Activated naive CD8-positive, alpha-beta T cell treated with anti-CD3 and anti-CD28 coated beads for 36 hours (primary cell): Measurements from ENCODE around the gene ZGPAT. TPM values are rescaled to one million over a fixed set of nuclear protein-coding genes. Genes with fewer than 3 reads are reported as not detected.

Experiments used
- DNase-seq: peaks from one replicate; pipeline ENCODE4 v3.0.0; 2021
- H3K27ac Mint-ChIP-seq: one replicate; pipeline ENCODE4 v1.8.0; 2022; ENCODE audit warnings: mild to moderate bottlenecking, moderate library complexity, mixed read lengths
- H3K27me3 Mint-ChIP-seq: one replicate; pipeline ENCODE4 v1.8.0; 2022; ENCODE audit warnings: mild to moderate bottlenecking, mixed read lengths
- H3K36me3 Mint-ChIP-seq: one replicate; pipeline ENCODE4 v1.8.0; 2021; ENCODE audit warnings: mild to moderate bottlenecking, mixed read lengths
- H3K4me1 Mint-ChIP-seq: one replicate; pipeline ENCODE4 v1.8.0; 2021; ENCODE audit warnings: mixed read lengths
- H3K4me3 Mint-ChIP-seq: one replicate; pipeline ENCODE4 v1.8.0; 2022; ENCODE audit warnings: mild to moderate bottlenecking, moderate library complexity, mixed read lengths
- H3K9me3 Mint-ChIP-seq: one replicate; pipeline ENCODE4 v1.8.0; 2022; ENCODE audit warnings: mixed read lengths
- total RNA-seq, 2 experiments: library from RNA; stranded (reverse); gene quantifications; one replicate each; pipeline ENCODE4 v1.2.3, GENCODE V29; 2021

ZGPAT gene
- total RNA-seq, 2 experiments from 2014 or later = 22.0 to 22.1 TPM

DNA sequence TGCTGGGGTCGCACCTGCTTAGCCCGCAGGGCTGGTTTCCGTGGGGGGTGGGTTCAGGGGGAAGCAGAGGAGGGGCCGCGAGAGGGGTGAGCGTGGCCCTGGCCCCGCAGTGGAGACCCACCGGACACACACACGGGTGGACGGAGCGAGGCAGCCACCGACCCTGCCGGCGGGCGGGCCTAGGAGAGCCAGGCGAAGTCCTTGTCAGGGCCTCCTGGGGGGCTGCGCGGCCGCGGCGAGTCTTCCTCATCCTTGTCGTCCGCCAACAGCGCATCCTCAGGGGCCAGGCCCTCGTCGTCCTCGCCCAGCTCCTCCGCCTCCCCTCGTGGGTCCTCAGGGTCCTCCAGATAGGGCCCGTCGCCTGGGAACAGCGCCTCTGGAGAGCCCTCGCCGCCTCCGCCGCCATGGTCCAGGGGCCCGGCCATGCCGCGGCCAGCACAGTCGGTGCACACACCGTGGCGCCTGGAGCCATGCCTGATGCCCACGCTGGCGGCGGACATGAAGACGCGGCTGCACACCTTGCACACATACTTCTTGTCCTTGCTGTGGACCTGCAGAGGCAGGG lies 39.0 kb downstream of the ZGPAT start:
- Mint-ChIP-seq H3K36me3 (no peaks in the 10 kb centered on the region), H3K4me1 (peaks cover 14% of the 10 kb centered on the region), H3K27ac (no peak overlapping the region), H3K9me3 (no peaks in the 10 kb centered on the region), H3K4me3 (no peak overlapping the region), H3K27me3 (no peaks in the 10 kb centered on the region)
- no peak for DNase-seq

DNA sequence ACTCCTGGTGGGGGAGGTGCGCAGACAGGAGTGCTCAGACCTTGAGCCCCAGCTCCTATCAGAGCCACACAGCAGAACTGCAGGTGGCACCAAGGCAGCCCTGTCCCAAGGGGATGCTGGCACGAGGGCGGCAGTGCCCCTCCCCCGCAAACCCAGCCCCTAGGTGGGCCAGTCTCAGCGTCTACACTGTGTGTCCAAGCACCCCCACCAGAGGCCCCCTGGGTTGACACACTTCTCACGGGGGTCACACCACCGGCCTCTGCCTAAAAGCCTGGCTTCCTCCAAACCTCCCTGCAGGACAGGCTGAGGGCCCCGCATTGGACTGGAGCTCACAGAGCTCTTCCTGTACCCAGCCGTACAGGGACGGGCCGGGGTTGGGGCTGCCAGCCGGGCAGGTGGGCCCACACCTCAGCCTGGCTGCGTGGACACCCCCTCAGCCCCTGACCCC lies 39.8 kb downstream of the ZGPAT start:
- Mint-ChIP-seq H3K27ac (no peak overlapping the region), H3K4me1 (peaks cover 14% of the 10 kb centered on the region), H3K4me3 (no peak overlapping the region), H3K36me3 (no peaks in the 10 kb centered on the region), H3K9me3 (no peaks in the 10 kb centered on the region), H3K27me3 (no peaks in the 10 kb centered on the region)
- no peak for DNase-seq

DNA sequence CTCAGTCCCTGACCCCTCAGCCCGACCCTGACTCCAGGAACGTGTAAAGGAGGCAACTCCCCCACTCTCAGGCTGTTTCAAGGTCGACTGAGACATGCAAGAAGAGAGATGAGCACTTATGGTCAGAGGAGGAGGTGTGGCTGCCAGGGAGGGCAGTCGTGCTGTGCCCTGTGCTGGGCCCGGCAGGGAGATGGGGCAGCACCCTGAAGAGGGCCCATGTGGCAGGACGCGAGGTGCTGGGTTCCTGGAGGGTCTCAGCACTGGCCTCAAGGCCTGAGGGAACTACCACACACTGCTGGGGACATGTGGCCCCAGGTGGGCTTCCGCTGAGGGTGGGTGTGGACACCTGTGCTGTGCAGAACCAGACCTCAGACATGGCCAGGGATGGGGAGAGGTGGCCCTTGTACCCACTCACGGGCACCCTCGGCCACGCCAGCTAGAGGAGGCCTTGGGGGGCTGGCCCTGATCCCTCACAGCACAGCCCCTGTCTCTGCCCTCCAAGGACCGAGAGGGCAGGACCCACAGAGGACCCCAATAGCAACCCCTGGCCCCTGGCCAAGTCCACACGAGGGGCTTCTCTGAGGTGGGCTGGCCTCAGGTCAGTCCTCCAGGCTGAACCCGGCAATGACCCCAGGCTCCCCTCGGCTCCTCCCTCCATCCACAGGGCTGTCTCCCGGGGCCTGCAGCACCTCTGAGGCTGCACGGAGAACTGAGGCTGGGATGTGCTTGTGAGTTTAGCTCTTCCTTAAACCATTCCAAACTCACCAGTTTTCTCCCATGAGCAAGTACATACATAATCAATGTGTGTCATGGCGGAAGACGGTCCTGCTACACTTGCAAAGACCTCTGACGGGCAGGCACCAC lies 40.5 kb downstream of the ZGPAT start:
- Mint-ChIP-seq H3K36me3 (no peaks in the 10 kb centered on the region), H3K9me3 (no peaks in the 10 kb centered on the region), H3K4me3 (no peak overlapping the region), H3K27me3 (no peaks in the 10 kb centered on the region), H3K4me1 (peaks cover 14% of the 10 kb centered on the region), H3K27ac (no peak overlapping the region)
- DNase-seq = no peak

DNA sequence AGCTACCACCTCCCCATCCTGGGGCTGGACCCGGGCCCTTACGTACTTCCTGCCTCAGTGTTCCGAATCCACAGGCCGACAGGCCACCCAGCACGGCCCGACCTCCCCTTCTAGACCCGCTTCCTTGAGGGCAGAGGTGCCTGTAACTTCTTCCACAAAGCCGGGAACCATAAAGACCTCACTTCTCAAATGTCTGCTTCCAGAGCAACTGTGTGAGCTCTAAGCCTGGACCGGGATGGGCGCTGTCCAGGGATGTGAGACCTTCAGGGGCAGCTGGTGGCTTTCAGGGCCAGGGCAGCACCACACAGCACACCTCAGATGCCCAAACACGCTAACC lies 41.1 kb downstream of the ZGPAT start:
- H3K27ac Mint-ChIP-seq = no peak overlapping the region
- DNase-seq = no peak
- H3K36me3 Mint-ChIP-seq = no peaks in the 10 kb centered on the region
- peaks cover 14% of the 10 kb centered on the region for H3K4me1 Mint-ChIP-seq
- H3K9me3 Mint-ChIP-seq = no peaks in the 10 kb centered on the region
- H3K4me3 Mint-ChIP-seq = no peak overlapping the region
- no peaks in the 10 kb centered on the region for H3K27me3 Mint-ChIP-seq

DNA sequence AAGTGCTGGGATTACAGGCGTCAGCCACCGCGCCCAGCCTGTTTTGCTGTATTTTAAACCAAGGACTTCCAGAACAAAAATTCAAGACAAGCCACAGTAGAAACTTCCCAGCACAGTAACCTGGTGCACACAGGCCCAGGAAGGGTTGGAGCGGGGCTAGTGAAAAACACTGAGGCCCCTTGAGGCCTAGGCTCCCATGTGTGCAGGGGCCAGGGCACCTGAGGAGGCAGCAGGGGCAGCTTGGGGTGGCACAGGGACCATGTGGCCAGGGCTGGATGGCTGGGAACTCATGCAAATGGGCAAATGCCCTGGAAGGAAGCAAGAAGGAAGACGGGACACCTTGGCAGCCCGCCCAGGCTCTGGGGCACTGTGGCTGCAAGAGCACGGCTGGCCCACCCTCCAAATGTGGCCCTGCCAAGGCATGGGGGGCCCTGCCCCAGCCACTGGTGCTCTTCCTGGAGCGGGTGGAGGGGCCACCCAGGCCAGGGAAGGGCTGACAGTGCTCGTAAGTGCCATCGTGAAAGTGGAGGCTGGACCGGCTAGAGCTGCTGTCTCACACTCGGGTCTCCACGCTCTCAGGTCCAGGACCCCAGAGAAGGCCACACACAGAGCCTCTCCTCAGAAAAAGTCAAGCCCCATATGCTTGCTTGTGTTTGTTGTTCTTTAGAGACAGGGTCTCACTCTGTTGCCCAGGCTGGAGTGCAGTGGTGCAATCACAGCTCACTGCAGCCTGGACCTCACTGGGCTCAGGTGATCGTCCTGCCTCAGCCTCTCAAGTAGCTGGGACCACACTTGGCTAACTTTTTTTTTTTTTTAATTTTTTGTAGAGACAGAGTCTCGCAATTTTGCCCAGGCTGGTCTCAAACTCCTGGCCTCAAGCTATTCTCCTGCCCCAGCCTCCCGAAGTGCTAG lies 42.0 kb downstream of the ZGPAT start:
- H3K27ac Mint-ChIP-seq = no peak overlapping the region
- no peak for DNase-seq
- no peaks in the 10 kb centered on the region for H3K36me3 Mint-ChIP-seq
- H3K4me3 Mint-ChIP-seq = no peak overlapping the region
- no peaks in the 10 kb centered on the region for H3K27me3 Mint-ChIP-seq
- H3K9me3 Mint-ChIP-seq = no peaks in the 10 kb centered on the region
- peaks cover 14% of the 10 kb centered on the region for H3K4me1 Mint-ChIP-seq

DNA sequence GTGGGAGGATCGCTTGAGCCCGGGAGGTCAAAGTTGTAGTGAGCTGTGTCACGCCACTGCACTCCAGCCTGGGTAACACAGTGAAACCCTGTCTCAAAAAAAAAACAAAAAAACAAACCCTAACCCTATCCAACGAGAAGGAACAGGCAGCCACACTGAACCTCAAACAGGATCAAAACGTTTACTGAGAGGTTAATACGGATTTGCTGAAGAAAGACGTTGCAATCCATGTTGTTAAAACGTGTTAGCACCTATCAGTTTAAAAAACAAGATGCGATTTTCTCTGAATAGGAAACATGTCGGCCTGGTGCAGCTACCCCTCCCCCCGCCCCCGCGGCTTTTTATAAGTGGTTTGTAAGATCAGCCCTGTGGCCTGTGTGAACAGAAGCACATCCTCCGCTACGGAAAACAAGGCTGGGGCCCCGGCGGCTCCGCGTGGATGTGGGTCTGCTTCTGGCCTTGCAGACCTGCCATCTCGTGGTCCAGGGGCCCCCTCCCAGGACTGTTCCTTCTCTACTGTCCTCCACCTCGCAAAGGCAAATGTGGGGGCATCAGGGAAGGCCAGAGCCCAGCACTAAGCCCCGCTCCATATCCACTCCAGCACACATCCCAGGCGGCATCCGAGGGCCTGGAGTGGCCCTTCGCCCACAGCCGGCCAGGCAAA lies 43.1 kb downstream of the ZGPAT start:
- peak overlapping the region; percentile 84 for H3K27ac Mint-ChIP-seq
- H3K36me3 Mint-ChIP-seq = no peaks in the 10 kb centered on the region
- H3K27me3 Mint-ChIP-seq = no peaks in the 10 kb centered on the region
- H3K4me1 Mint-ChIP-seq = peaks cover 14% of the 10 kb centered on the region
- peak; percentile 56 for DNase-seq
- peak overlapping the region; percentile 56 for H3K4me3 Mint-ChIP-seq
- no peaks in the 10 kb centered on the region for H3K9me3 Mint-ChIP-seq

DNA sequence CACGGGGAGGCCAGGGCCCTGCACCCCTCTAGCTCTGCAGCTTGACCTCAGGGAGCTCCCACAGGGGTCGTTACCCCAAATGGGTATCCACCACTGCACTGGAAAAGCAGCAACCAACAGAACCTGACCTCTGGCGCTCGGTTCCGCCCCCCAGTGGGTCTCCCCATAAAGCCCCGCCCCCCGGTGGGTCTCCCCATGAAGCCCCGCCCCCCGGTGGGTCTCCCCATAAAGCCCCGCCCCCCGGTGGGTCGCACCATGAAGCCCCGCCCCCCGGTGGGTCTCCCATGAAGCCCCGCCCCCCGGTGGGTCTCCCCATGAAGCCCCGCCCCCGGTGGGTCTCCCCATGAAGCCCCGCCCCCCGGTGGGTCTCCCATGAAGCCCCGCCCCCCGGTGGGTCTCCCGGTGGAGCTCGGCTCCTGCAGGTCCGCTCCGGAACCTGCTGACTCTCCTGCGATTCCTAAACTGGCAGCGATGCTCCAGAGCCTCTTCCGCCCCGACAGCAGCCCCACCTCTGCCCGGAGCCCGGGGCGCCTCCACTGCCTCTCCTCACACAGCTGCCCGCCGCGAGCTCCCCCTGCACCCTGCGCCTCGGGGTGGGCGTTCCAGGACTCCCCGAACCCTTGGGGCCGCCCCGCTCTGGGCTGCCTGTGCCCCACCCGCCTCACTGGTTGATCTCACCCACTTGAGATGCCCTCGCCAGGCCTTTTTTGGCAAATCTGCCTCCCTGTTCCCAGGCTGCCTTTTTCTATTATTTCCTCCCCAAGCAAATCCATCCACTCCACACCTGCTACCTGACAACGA lies 43.8 kb downstream of the ZGPAT start:
- Mint-ChIP-seq H3K4me1 (peaks cover 17% of the 10 kb centered on the region), H3K36me3 (no peaks in the 10 kb centered on the region), H3K27me3 (no peaks in the 10 kb centered on the region), H3K9me3 (no peaks in the 10 kb centered on the region), H3K4me3 (peak overlapping the region; percentile 56), H3K27ac (peak overlapping the region; percentile 84)
- DNase-seq = no peak

DNA sequence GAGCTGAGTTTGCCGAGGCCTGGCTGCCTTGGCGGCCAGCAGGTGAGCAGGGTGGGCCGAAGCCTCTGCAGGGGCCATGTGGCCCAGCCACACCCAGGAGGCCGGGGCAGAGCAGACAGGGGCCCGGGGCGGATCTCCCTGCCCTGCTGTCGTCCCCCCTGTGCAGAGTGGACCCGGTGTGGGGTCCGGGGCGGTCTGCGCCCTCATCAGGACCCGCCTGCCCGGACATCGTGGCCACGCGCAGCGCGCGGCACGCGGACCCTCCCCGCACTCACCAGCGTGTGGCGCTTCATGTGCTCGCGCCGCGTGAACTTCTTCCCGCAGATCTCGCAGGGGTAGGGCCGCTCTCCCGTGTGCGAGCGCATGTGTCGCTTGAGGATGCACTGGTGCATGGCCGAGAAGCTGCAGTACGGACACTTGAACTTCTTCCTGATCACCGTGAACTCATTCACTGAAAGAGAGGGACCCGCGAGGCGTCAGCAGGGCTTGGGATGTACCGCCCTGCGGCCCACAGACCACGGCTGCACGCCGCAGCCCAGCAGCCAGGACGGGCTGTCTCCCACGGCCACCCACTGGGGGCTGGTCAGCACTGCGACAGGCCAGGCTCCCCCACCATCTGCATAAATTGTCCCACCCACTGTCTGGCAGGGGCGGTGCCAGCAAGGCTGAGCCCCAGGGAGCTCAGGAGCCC lies 44.7 kb downstream of the ZGPAT start:
- Mint-ChIP-seq H3K27me3 (no peaks in the 10 kb centered on the region), H3K4me3 (no peak overlapping the region)

DNA sequence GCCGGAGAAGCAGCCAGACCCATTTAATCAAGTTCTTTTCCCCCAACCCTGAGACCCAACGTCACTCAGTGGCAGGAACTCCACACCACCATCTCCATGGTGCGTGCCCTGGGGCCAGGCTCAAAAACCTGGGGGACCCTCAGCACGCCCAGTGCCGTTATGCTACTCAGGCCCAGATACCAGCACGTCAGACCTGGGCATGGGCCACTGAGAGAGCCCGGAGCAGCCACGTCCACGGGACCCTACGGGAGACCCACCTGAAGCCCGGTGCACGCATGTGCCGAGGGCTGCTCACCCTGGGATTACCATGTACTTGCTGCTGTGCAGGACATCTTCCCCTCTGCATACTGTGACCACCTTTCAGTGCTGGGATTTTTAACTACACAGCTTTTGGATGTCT lies 45.5 kb downstream of the ZGPAT start:
- no peak overlapping the region for H3K4me3 Mint-ChIP-seq
- no peak for DNase-seq
- H3K36me3 Mint-ChIP-seq = no peaks in the 10 kb centered on the region
- H3K27ac Mint-ChIP-seq = no peak overlapping the region
- no peaks in the 10 kb centered on the region for H3K9me3 Mint-ChIP-seq
- H3K27me3 Mint-ChIP-seq = no peaks in the 10 kb centered on the region
- peaks cover 19% of the 10 kb centered on the region for H3K4me1 Mint-ChIP-seq

More for the DNA sequence above, 44.7 kb downstream of the ZGPAT start:
- Mint-ChIP-seq H3K27ac (no peak overlapping the region), H3K36me3 (no peaks in the 10 kb centered on the region), H3K9me3 (no peaks in the 10 kb centered on the region), H3K4me1 (peaks cover 19% of the 10 kb centered on the region)
- no peak for DNase-seq

DNA sequence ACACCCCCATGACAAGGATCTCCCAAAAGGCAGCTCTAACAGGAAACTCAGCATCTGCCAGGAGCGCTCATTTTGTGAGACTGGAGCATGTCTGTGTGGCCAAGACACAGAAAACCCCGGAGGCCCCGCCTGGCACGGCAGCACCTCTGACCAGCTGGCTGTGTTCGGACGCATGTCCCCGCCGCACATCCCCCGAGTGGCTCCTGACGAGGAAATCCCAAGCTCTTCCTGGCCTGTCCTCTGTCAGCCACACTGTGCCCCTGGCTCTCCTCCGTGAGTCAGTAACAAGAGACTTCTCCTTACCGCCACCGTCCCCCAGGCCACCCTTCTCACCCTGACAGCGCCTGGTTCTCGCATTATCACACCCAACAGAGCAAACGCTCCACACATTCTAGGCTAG lies 46.2 kb downstream of the ZGPAT start:
- no peak overlapping the region for H3K27ac Mint-ChIP-seq

DNA sequence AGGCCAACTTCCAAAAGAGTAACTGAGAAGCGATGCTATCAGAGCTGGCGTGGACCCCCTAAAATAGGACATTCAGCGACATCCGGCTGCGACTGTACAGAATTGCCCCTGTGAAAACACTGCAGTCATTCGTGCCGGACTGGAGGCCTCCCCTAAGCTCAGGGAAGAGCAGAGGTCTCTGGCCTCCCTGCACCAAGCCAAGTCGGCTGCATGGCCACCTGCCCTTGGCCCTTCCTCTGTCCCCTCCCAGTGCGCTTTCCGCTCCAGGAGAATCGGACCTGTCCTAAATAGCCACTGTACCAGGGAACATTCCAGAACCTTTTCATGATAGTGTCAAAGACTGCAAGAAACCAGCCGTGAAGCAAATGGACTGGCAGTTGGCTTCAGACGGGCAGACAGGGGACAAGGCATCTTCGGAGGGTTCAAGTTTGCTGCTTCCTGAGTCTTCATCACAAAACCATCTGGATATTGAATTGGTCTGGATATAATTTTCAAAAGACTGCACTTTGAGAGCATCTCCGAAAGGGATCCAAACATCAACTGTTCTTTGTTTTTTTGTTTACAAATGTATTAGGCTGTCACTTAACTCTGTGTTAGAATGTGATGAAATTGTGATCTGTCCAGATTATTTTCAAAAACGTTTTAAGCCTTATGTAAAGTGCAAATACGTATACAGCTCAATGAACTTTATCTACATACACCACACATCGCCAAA lies 48.3 kb downstream of the ZGPAT start:
- Mint-ChIP-seq H3K27ac (no peak overlapping the region), H3K27me3 (no peaks in the 10 kb centered on the region), H3K9me3 (no peaks in the 10 kb centered on the region), H3K4me3 (no peak overlapping the region), H3K36me3 (no peaks in the 10 kb centered on the region), H3K4me1 (peaks cover 9% of the 10 kb centered on the region)
- DNase-seq = no peak

More for the DNA sequence above, 46.2 kb downstream of the ZGPAT start:
- peaks cover 17% of the 10 kb centered on the region for H3K4me1 Mint-ChIP-seq
- H3K27me3 Mint-ChIP-seq = no peaks in the 10 kb centered on the region
- no peak for DNase-seq
- no peak overlapping the region for H3K4me3 Mint-ChIP-seq
- H3K9me3 Mint-ChIP-seq = no peaks in the 10 kb centered on the region
- H3K36me3 Mint-ChIP-seq = no peaks in the 10 kb centered on the region

DNA sequence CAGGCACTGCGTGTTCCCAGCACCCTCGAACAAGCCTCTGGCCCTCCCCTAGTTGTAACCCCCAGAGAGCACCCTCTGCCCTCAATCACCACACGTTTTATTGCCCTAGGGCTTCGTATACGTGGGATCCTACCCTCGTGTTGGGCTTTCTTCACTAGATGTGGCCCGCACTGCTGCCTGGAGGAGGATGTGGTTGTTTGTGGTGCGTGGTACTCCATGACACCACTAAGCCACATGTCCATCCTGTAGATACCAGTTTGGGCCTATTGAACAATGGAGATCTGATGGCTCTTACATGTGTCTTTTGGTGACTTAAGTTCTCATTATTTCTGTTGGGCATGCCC lies 48.8 kb downstream of the ZGPAT start:
- H3K4me1 Mint-ChIP-seq = peaks cover 5% of the 10 kb centered on the region
- H3K36me3 Mint-ChIP-seq = no peaks in the 10 kb centered on the region
- H3K27me3 Mint-ChIP-seq = no peaks in the 10 kb centered on the region
- no peak overlapping the region for H3K27ac Mint-ChIP-seq
- no peak overlapping the region for H3K4me3 Mint-ChIP-seq
- no peaks in the 10 kb centered on the region for H3K9me3 Mint-ChIP-seq
- DNase-seq = no peak

DNA sequence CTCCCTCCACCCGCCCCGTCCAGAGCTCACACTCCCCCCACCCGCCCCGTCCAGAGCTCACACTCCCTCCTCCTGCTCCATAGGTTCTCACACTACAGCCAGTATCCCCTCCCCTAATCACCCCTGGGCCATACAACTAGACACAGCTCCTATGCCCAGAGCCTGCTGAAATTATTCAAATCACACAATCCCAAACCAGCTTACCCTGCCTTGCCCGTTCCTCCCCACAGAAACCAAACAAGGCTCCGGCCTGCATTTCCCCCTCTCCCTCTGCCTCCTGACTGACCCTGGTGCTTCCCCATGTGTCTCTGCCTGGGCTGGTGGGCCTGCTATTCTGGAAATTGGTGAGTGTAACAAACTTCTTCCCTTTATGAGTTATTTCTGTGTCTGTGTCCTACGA lies 50.3 kb downstream of the ZGPAT start:
- no peak for DNase-seq
- Mint-ChIP-seq H3K4me1 (peaks cover 5% of the 10 kb centered on the region), H3K27ac (no peak overlapping the region), H3K27me3 (no peaks in the 10 kb centered on the region), H3K9me3 (no peaks in the 10 kb centered on the region), H3K36me3 (no peaks in the 10 kb centered on the region), H3K4me3 (no peak overlapping the region)
